ENCODE measurements around the gene TMEM179. TPM values are rescaled to one million over a fixed set of nuclear protein-coding genes. Genes with fewer than 3 reads are reported as not detected.
A peak's percentile ranks its signal among the peaks of the same experiment; 100 is the strongest.

Gene TMEM179
- total RNA-seq, 1 donor: not detected

DNA sequence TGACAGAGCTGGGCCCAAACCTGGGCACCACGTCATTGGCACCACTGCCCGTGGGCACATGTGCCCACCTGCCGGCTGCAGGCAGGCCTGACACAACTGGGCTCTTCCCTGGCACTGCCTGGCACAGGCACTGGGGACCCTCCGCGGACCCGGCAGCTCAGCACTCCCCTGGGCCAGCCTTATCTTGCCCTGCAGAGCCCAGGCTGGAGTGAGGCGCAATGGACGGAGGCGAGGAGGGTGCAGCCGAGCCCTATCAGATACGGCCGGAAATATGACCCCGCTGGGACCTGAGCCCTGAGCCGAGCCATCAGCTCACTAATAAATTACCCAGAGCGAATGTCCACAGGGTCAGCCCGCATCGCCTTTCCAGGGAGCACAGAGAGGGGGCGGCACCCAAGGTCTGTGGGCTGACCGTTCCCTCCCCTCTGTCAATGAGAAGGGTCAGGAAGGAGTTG, 26.7 kb downstream of the TMEM179 start:
- H3K4me3 ChIP-seq (ENCODE audit: low read depth, low read length): no peak overlapping the region
- TF ChIP-seq, protein P1, sequence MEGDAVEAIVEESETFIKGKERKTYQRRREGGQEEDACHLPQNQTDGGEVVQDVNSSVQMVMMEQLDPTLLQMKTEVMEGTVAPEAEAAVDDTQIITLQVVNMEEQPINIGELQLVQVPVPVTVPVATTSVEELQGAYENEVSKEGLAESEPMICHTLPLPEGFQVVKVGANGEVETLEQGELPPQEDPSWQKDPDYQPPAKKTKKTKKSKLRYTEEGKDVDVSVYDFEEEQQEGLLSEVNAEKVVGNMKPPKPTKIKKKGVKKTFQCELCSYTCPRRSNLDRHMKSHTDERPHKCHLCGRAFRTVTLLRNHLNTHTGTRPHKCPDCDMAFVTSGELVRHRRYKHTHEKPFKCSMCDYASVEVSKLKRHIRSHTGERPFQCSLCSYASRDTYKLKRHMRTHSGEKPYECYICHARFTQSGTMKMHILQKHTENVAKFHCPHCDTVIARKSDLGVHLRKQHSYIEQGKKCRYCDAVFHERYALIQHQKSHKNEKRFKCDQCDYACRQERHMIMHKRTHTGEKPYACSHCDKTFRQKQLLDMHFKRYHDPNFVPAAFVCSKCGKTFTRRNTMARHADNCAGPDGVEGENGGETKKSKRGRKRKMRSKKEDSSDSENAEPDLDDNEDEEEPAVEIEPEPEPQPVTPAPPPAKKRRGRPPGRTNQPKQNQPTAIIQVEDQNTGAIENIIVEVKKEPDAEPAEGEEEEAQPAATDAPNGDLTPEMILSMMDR (IDR thresholded peaks at IDR 0.05; ENCODE audit: insufficient read depth, low read depth, low read length): no peak
- no peak for DNase-seq (ENCODE audit: low read depth)

- TF ChIP-seq, protein P1 (IDR thresholded peaks at IDR 0.05; ENCODE audit: insufficient read depth, low read depth, low read length): no peak
- DNase-seq (ENCODE audit: low read depth): no peak
- H3K4me3 ChIP-seq (ENCODE audit: low read depth, low read length): no peak overlapping the region
Observed at GRCh38 chr14:104577426-104577825, 27.1 kb downstream of the TMEM179 start.

DNA sequence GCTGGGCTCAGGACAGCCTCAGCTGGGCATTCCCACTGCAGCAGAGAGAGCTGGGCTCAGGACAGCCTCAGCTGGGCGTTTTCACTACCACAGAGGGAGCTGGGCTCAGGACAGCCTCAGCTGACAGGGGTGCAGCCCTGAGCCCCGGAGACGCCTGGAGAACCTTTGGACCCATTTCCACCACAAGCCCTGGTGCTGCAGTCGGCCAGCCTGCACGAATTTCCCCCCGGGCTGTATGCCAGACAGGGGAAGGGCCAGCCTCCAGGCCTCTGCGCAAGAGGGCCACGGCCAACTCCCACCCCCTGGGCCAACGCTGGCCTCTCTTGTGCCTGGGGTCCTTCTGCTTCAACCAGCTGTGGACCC, 27.6 kb downstream of the TMEM179 start:
- no peak overlapping the region for H3K4me3 ChIP-seq (ENCODE audit: low read depth, low read length)
- TF ChIP-seq, protein P1 (IDR thresholded peaks at IDR 0.05; ENCODE audit: insufficient read depth, low read depth, low read length): no peak
- DNase-seq (ENCODE audit: low read depth): no peak

DNA sequence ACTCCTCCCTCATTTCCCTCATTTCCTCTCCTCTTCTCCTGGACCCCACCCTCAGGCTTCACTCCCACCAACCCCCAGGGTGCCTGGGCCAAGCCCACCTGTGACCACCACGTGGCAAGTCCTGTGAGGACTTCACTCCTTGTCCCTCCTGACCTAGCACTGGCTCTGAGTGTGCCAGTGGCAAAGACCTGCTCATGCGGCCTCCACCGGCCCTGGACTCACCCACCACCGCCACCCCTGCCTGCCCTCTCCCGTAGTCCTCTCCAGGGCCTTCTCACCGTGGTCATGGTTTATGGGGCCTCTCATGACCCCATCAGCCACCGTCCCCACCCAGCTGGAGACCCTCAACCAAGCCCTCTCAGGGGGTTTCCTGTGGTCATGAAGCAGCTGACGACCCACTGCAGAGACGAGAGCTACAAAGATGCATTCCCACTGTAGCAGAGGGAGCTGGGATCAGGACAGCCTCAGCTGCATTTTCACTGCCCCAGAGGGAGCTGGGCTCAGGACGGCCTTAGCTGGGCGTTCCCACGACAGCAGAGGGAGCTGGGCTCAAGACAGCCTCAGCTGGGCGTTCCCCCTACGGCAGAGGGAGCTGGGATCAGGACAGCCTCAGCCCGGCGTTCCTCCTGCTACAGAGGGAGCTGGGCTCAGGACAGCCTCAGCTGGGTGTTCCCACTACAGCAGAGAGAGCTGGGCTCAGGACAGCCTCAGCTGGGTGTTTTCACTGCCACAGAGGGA, 28.2 kb downstream of the TMEM179 start:
- H3K4me3 ChIP-seq (ENCODE audit: low read depth, low read length): no peak overlapping the region
- peak; percentile 13 for DNase-seq (ENCODE audit: low read depth)
- TF ChIP-seq, protein P1 (IDR thresholded peaks at IDR 0.05; ENCODE audit: insufficient read depth, low read depth, low read length): no peak

- TF ChIP-seq, protein P1 (IDR thresholded peaks at IDR 0.05; ENCODE audit: insufficient read depth, low read depth, low read length): no peak
- DNase-seq (ENCODE audit: low read depth): no peak
- no peak overlapping the region for H3K4me3 ChIP-seq (ENCODE audit: low read depth, low read length)
Observed at GRCh38 chr14:104574978-104575583, 29.5 kb downstream of the TMEM179 start.

GRCh38 chr14:104574536-104574935, 30.0 kb downstream of the TMEM179 start:
- no peak overlapping the region for H3K4me3 ChIP-seq (ENCODE audit: low read depth, low read length)
- no peak for DNase-seq (ENCODE audit: low read depth)
- TF ChIP-seq, protein P1 (IDR thresholded peaks at IDR 0.05; ENCODE audit: insufficient read depth, low read depth, low read length): no peak
